ENCODE data around the gene TMC2. TPM values are rescaled to one million over a fixed set of nuclear protein-coding genes. Genes with fewer than 3 reads are reported as not detected.

Gene TMC2
- total and polyA plus RNA-seq, 3 donors from 2014 or later: 0.56 to 0.63 (median 0.59) TPM

- no peak for DNase-seq
- Histone ChIP-seq H3K9me3 (no peaks in the 10 kb centered on the region), H3K27ac (no peak overlapping the region), H3K4me1 (no peaks in the 10 kb centered on the region), H3K36me3 (ENCODE audit: low read depth, missing control alignments) (no peaks in the 10 kb centered on the region), H3K27me3 (no peaks in the 10 kb centered on the region), H3K4me3 (no peak overlapping the region)
- TF ChIP-seq CTCF (IDR thresholded peaks at IDR 0.05): no peak
- no peak for TF ChIP-seq POLR2A (IDR thresholded peaks at IDR 0.05)
- WGBS, 2 donors: 69 to 92% methylated on average over 2 of the region's 2 CpGs
- intact Hi-C loops (cut with DNase I; ENCODE audit: low total_unique reads): no loop called here
Measured at GRCh38 chr20:2595076-2595475, 58.7 kb downstream of the TMC2 start.

GRCh38 chr20:2596673-2597279 lies 60.4 kb downstream of the TMC2 start:
- intact Hi-C loops (cut with DNase I; ENCODE audit: low total_unique reads): no loop called here
- 64 to 73% methylated on average over 8 of the region's 8 CpGs for WGBS, 2 donors
- DNase-seq: no peak
- Histone ChIP-seq H3K27ac (no peak overlapping the region), H3K4me1 (no peaks in the 10 kb centered on the region), H3K9me3 (no peaks in the 10 kb centered on the region), H3K4me3 (no peak overlapping the region), H3K36me3 (ENCODE audit: low read depth, missing control alignments) (no peaks in the 10 kb centered on the region), H3K27me3 (no peaks in the 10 kb centered on the region)
- no peak for TF ChIP-seq POLR2A (IDR thresholded peaks at IDR 0.05)
- TF ChIP-seq CTCF (IDR thresholded peaks at IDR 0.05): no peak

- Histone ChIP-seq H3K36me3 (ENCODE audit: low read depth, missing control alignments) (no peaks in the 10 kb centered on the region), H3K27ac (no peak overlapping the region), H3K4me1 (no peaks in the 10 kb centered on the region), H3K27me3 (no peaks in the 10 kb centered on the region), H3K9me3 (no peaks in the 10 kb centered on the region), H3K4me3 (no peak overlapping the region)
- no peak for TF ChIP-seq POLR2A (IDR thresholded peaks at IDR 0.05)
- TF ChIP-seq CTCF (IDR thresholded peaks at IDR 0.05): no peak
- DNase-seq: no peak
- intact Hi-C loops (cut with DNase I; ENCODE audit: low total_unique reads): no loop called here
- 48 to 49% methylated on average over 5 of the region's 5 CpGs for WGBS, 2 donors
Measured at GRCh38 chr20:2599288-2600006, 63.1 kb downstream of the TMC2 start.

GRCh38 chr20:2602046-2602735 lies 65.8 kb downstream of the TMC2 start:
- Histone ChIP-seq H3K27ac (no peak overlapping the region), H3K4me1 (no peaks in the 10 kb centered on the region), H3K4me3 (peak overlapping the region in 1 of 2 donors; percentile 29), H3K36me3 (ENCODE audit: low read depth, missing control alignments) (no peaks in the 10 kb centered on the region), H3K27me3 (no peaks in the 10 kb centered on the region), H3K9me3 (no peaks in the 10 kb centered on the region)
- TF ChIP-seq POLR2A (IDR thresholded peaks at IDR 0.05): no peak
- no peak for TF ChIP-seq CTCF (IDR thresholded peaks at IDR 0.05)
- no peak for DNase-seq
- 47 to 62% methylated on average over 9 of the region's 9 CpGs for WGBS, 2 donors
- intact Hi-C loops (cut with DNase I; ENCODE audit: low total_unique reads): no loop called here
